Heart right ventricle (tissue), 16 donors: ENCODE results near the gene RASGRF2. TPM values are rescaled to one million over a fixed set of nuclear protein-coding genes. Genes with fewer than 3 reads are reported as not detected.
A peak's percentile ranks its signal among the peaks of the same experiment; 100 is the strongest.

Source experiments
- ATAC-seq, 8 donors: fragments of 200-7000 bp; cut with Tn5 transposase; one replicate each; pipeline ENCODE4 v1.9.1; 2020; ENCODE audit warnings: mild to moderate bottlenecking in 8 of 8, moderate library complexity in 8 of 8, moderate number of reproducible peaks in 1 of 8
- DNase-seq, 2 donors: peaks; one replicate each; pipeline ENCODE4 v3.0.0-alpha.2; 2020
- H3K27ac ChIP-seq, 10 donors: fragments of 200-600 bp; sonication (generic) in 2 of 10; one replicate each; pipeline versions ENCODE4 v1.5.0 to v1.8.0; 2020 to 2022; ENCODE audit warnings: mild to moderate bottlenecking in 3 of 10
- H3K27me3 ChIP-seq, 7 donors: fragments of 200-600 bp; one replicate each; pipeline ENCODE4 v1.8.0; 2021 to 2022; ENCODE audit warnings: mild to moderate bottlenecking in 2 of 7
- H3K36me3 ChIP-seq, 9 donors: fragments of 200-600 bp; sonication (generic) in 1 of 9; one replicate each; pipeline versions ENCODE4 v1.5.0 to v1.8.0; 2020 to 2022; ENCODE audit warnings: mild to moderate bottlenecking in 2 of 9
- H3K4me1 ChIP-seq, 9 donors: fragments of 200-600 bp; sonication (generic) in 1 of 9; one replicate each; pipeline versions ENCODE4 v1.5.0 to v1.8.0; 2020 to 2022; ENCODE audit warnings: mild to moderate bottlenecking in 4 of 9
- H3K4me3 ChIP-seq, 10 donors: fragments of 200-600 bp; sonication (generic) in 2 of 10; one replicate each; pipeline versions ENCODE4 v1.5.0 to v1.8.0; 2020 to 2022; ENCODE audit warnings: mild to moderate bottlenecking in 7 of 10, moderate library complexity in 2 of 10
- H3K9me3 ChIP-seq, 11 donors: fragments of 200-600 bp in 10 of 11; sonication (generic) in 2 of 11; one replicate each; pipeline versions ENCODE4 v1.5.0 to v1.8.0; 2013 to 2022; ENCODE audit warnings: mild to moderate bottlenecking in 2 of 11, control low read depth in 1 of 11, moderate library complexity in 1 of 11
- WGBS, 2 donors: extraction: QIAGEN DNeasy Blood & Tissue Kit; methylation state at CpG; one replicate each; pipeline ENCODE4 v1.1.7; 2013; ENCODE audit warnings: inconsistent platforms in 1 of 2; 5-methylcytosine and 5-hydroxymethylcytosine counted together
- intact Hi-C, 10 donors: fragments of 100-400 bp; cut with DNase I; formaldehyde crosslinking; loops; one replicate each; pipeline versions ENCODE4 v1.11.1 to v1.14.2; 2022
- polyA plus RNA-seq, 2 donors: library from polyadenylated mRNA; stranded (reverse); fragments of 200-250 nt; gene quantifications; one replicate each; pipeline ENCODE4 v1.2.3, GENCODE V29; 2013
- total RNA-seq, 10 donors: library from RNA; stranded (reverse); fragmentation: NEBNext Ultra II Directional in 3 of 10; extraction: Animal tissue kit (Norgen Biotek cat#: 25700) in 3 of 10; gene quantifications; one replicate each; pipeline versions ENCODE4 v1.2.1 to v1.2.4, GENCODE V29; 2021 to 2023
- TF ChIP-seq, protein P1 (sequence below), 9 donors: fragments of 200-600 bp; sonication (generic) in 2 of 9; IDR thresholded peaks; one replicate each; pipeline versions ENCODE4 v1.5.0 to v1.8.0; 2021 to 2022; ENCODE audit warnings: antibody characterized with exemption in 9 of 9, mild to moderate bottlenecking in 5 of 9, moderate library complexity in 1 of 9
- donor health status: Arrhythmogenic right ventricular cardiomyopathy.
- donor health status: ischemic (EF 13 %, LVEDD 7.1; RV severe dilation, severe dysfunction).
- donor health status: healthy with polysubstance abuse.
- donor health status: DM: no; HTN: yes; CAD: no.
- donor health status: DM: no; HTN: no; CAD: no.
- donor health status: ischemic (EF 25% LVEDD 6.9; RV normal size, moderate dysfunction).
- donor health status: ischemic (EF 25% LVEDD 5.7; RV mildly dilated, moderate dysfunction).
- donor health status: healthy.
- donor health status: DM: yes; HTN: yes; CAD: no.
- donor health status: Ischemic cardiomyopathy.
- donor health status: ischemic (EF 35%, LVEDD 5.7; RV mildly dilated, moderate dysfunction).
- donor health status: nonischemic (EF 11% LVEDD 7.7; RV severe dilation, severe dysfunction).
- donor health status: DM: yes; HTN: yes; CAD: no.
- donor health status: PGD.
- donor health status: ischemic (EF 29% LVEDD 5.4; RV normal size, mild dysfunction).
- donor health status: nonischemic (EF 23%, LVEDD 6.1; RV moderate dilation, normal function).

Gene RASGRF2
- total and polyA plus RNA-seq, 12 donors, result 2.9 to 13.4 (median 6.8) TPM

GRCh38 chr5:81228084-81228483 lies 267.9 kb downstream of the RASGRF2 start:
- DNase-seq, result no peak
- H3K4me3 ChIP-seq, result no peak overlapping the region
- H3K9me3 ChIP-seq, result no peaks in the 10 kb centered on the region
- TF ChIP-seq, protein P1, sequence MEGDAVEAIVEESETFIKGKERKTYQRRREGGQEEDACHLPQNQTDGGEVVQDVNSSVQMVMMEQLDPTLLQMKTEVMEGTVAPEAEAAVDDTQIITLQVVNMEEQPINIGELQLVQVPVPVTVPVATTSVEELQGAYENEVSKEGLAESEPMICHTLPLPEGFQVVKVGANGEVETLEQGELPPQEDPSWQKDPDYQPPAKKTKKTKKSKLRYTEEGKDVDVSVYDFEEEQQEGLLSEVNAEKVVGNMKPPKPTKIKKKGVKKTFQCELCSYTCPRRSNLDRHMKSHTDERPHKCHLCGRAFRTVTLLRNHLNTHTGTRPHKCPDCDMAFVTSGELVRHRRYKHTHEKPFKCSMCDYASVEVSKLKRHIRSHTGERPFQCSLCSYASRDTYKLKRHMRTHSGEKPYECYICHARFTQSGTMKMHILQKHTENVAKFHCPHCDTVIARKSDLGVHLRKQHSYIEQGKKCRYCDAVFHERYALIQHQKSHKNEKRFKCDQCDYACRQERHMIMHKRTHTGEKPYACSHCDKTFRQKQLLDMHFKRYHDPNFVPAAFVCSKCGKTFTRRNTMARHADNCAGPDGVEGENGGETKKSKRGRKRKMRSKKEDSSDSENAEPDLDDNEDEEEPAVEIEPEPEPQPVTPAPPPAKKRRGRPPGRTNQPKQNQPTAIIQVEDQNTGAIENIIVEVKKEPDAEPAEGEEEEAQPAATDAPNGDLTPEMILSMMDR (IDR thresholded peaks at IDR 0.05), result no peak
- H3K27ac ChIP-seq, result no peak overlapping the region
- no peak for ATAC-seq
- 72 to 81% methylated on average over 4 of the region's 4 CpGs for WGBS, 2 donors
- H3K36me3 ChIP-seq, result peaks cover 0 to 38% (median 0%) of the 10 kb centered on the region in 9 donors
- H3K27me3 ChIP-seq, result no peaks in the 10 kb centered on the region
- peaks cover 0 to 19% (median 11%) of the 10 kb centered on the region in 9 donors for H3K4me1 ChIP-seq
- intact Hi-C loops, result no loop called here

DNA sequence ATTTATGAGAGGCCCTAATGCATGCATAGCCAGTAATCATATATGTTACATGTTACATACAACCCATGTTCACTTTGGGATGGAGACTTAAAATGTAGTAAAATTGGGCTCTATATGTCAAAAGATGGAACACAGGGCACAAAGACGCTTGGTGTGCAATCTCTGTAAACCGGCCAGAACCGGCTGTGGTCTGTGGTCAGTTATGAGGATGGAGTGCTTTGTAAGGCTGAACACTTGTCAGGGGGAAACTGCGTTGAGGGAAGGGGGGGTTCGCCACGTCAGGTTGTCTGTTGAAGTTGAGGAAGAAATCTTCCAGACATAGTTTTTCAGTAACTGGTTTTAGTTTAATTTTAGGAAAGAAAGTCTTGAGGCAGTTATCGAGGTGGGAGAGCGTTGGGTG lies 270.3 kb downstream of the RASGRF2 start:
- no peak for DNase-seq
- no peaks in the 10 kb centered on the region for H3K9me3 ChIP-seq
- TF ChIP-seq, protein P1 (IDR thresholded peaks at IDR 0.05), result no peak
- no peak overlapping the region for H3K27ac ChIP-seq
- peaks cover under 1 to 42% (median 22%) of the 10 kb centered on the region in 9 donors for H3K4me1 ChIP-seq
- H3K27me3 ChIP-seq, result no peaks in the 10 kb centered on the region
- intact Hi-C loops, result no loop called here
- ATAC-seq, result no peak
- no peak overlapping the region for H3K4me3 ChIP-seq
- H3K36me3 ChIP-seq, result peaks cover 0 to 27% (median 0%) of the 10 kb centered on the region in 9 donors
- WGBS, 2 donors, result 87 to 88% methylated on average over 8 of the region's 8 CpGs

GRCh38 chr5:81232464-81233079 lies 272.4 kb downstream of the RASGRF2 start:
- H3K4me1 ChIP-seq, result peaks cover 7 to 61% (median 29%) of the 10 kb centered on the region in 9 donors
- peak overlapping the region; percentile 16 to 66 (median 52) for H3K4me3 ChIP-seq
- peak; percentile 76 to 90 for DNase-seq
- no peaks in the 10 kb centered on the region for H3K9me3 ChIP-seq
- no peaks in the 10 kb centered on the region for H3K27me3 ChIP-seq
- H3K27ac ChIP-seq, result peak overlapping the region; percentile 82 to 98 (median 94)
- intact Hi-C loops, result loop anchor here in 1 of 10 donors (2.0 kb wide), 1 partner anchor 66 kb away; no protein-coding TSS in a partner anchor
- TF ChIP-seq, protein P1 (IDR thresholded peaks at IDR 0.05), result no peak
- WGBS, 2 donors, result 13 to 14% methylated on average over 12 of the region's 12 CpGs
- H3K36me3 ChIP-seq, result peaks cover 0 to 5% (median 0%) of the 10 kb centered on the region in 9 donors
- peak; percentile 56 to 81 (median 75) for ATAC-seq

GRCh38 chr5:81233080-81233634 lies 273.0 kb downstream of the RASGRF2 start, which contains the start of gene CKMT2:
Gene CKMT2 (plus strand): TSS chr5:81233322. CDS start chr5:81251133, 17,811 bp downstream.
- ATAC-seq, result peak; percentile 81 to 90 (median 86)
- TF ChIP-seq, protein P1 (IDR thresholded peaks at IDR 0.05), result no peak
- H3K36me3 ChIP-seq, result no peaks in the 10 kb centered on the region
- peaks cover 7 to 65% (median 31%) of the 10 kb centered on the region in 9 donors for H3K4me1 ChIP-seq
- peak within 1 kb of the TSS; percentile 82 to 98 (median 94) for H3K27ac ChIP-seq
- peak within 1 kb of the TSS; percentile 16 to 66 (median 52) for H3K4me3 ChIP-seq
- intact Hi-C loops, result loop anchor here in 1 of 10 donors (2.0 kb wide), 1 partner anchor 66 kb away; no protein-coding TSS in a partner anchor
- peak; percentile 88 for DNase-seq
- no peaks in the 10 kb centered on the region for H3K27me3 ChIP-seq
- WGBS, 2 donors, result 4% methylated on average over 28 of the region's 28 CpGs
- H3K9me3 ChIP-seq, result no peaks in the 10 kb centered on the region
